ENCODE measurements around the gene MRPS14. TPM values are rescaled to one million over a fixed set of nuclear protein-coding genes. Genes with fewer than 3 reads are reported as not detected.

MRPS14 gene
- total RNA-seq (10 to 100 TPM; 12.4 to 36.5 (median 31.5) TPM), polyA plus RNA-seq (10 to 100 TPM; 53.6 to 67.6 TPM), total RNA-seq (15.2 reads per million, percentile 44 among the genes with 10 or more reads in this experiment)

DNA sequence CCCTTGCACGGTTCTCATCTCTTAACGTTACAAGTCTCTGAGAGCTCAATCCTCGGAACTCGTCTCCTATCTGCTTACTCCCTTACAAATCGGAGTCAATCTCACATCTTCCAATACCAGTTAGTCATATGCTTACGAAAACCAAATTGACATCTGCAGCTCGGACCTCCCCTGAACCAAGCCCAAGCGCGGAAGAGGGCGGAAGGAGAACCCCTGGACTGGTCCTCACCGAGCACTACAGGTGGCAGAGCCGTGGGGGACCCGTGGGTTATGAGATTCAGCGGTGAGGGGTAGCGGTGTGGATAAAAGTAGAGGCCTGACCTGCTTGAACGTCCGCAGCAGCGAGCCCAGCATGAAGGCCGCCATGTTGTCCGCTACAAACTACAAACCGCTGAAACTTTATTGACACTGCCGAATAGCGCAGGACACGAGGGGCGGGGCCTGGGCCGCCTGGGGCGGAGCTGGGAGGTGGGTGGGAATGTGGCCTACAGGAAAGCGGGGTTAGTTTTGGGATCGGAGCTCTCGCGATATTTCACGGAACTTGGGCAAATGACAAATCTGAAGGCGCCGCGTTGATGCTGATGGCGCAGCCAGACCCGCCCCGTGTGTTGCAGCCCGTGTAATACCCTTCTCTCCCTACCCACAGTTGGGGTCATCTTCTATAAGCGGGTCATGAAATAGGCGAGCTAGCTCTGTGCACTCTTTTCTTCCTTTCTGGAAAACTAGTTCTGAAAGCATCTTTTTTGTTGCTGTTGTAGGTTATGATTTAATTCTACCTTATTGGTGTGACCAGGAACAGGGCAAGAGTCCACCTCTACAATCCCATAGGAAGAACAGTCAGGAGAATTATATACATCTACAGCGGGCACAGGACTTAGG lies at the start of gene MRPS14:
MRPS14 (minus strand) TSS at position 383 of the 879 bp plus-strand sequence; CDS start at position 366, 17 bp downstream.
- intact Hi-C loops (cut with micrococcal nuclease) = loop anchor here (1.0 to 10.0 kb wide), 18 partner anchors 24 to 1546 kb away; partner anchors contain the start of genes CACYBP (in 2 of the 2), CENPL (in 2 of the 2), COP1 (in 2 of the 2) and DARS2 (in 2 of the 2)
- Histone ChIP-seq H3K4me3 (ENCODE audit: low read length) (peak within 1 kb of the TSS; percentile 86), H3K36me3 (ENCODE audit: control insufficient read depth in 2 of 3, insufficient read depth in 3 of 3, low read length in 3 of 3) (peaks cover 0 to 6% (median 0%) of the 10 kb centered on the region in 3 experiments), H3K9me3 (ENCODE audit: control insufficient read depth in 2 of 3, low read length in 3 of 3) (no peaks in the 10 kb centered on the region), H3K4me1 (ENCODE audit: control insufficient read depth in 2 of 2, insufficient read depth in 2 of 2, low read length in 2 of 2) (peaks cover 6 to 12% of the 10 kb centered on the region in 2 donors), H3K27ac (ENCODE audit: low read depth, low read length) (peak within 1 kb of the TSS; percentile 92), H3K27me3 (ENCODE audit: control insufficient read depth in 2 of 2, insufficient read depth in 2 of 2, low read length in 2 of 2) (no peaks in the 10 kb centered on the region)
- ChIA-PET CTCF (interaction anchor here (0.9 to 1.9 kb wide), 3 partner anchors 20 to 102 kb away, joined by 3 to 22 read pairs (median 4); partner anchors contain the start of gene CACYBP), POLR2A (interaction anchor here (0.6 to 5.8 kb wide), 29 partner anchors 9 to 1547 kb away, joined by 3 to 185 read pairs (median 4); partner anchors contain the start of genes CACYBP, RABGAP1L and ZBTB37)
- H3K4me3 Mint-ChIP-seq = peak within 1 kb of the TSS; percentile 86 to 97 (median 92)
- ATAC-seq (peak; percentile 97), DNase-seq (peak; percentile 93 to 98 (median 97))
- peaks cover 23 to 47% (median 36%) of the 10 kb centered on the region in 7 donors for H3K4me1 Mint-ChIP-seq
- H3K36me3 Mint-ChIP-seq = peaks cover 0 to 7% (median 0%) of the 10 kb centered on the region in 5 donors
- H3K27me3 Mint-ChIP-seq = no peaks in the 10 kb centered on the region
- peaks cover 0 to 8% (median 0%) of the 10 kb centered on the region in 11 donors for H3K9me3 Mint-ChIP-seq
- H3K27ac Mint-ChIP-seq = peak within 1 kb of the TSS; percentile 84 to 98 (median 90)

GRCh38 chr1:175072099-175072951 lies 49.1 kb upstream of the MRPS14 start:
- no peaks in the 10 kb centered on the region for H3K4me1 ChIP-seq (ENCODE audit: control insufficient read depth in 2 of 2, insufficient read depth in 2 of 2, low read length in 2 of 2)
- peaks cover 6 to 22% (median 12%) of the 10 kb centered on the region in 5 donors for H3K27me3 Mint-ChIP-seq
- peaks cover 0 to 20% (median 11%) of the 10 kb centered on the region in 7 donors for H3K4me1 Mint-ChIP-seq
- no peaks in the 10 kb centered on the region for H3K36me3 ChIP-seq (ENCODE audit: control insufficient read depth in 2 of 3, insufficient read depth in 3 of 3, low read length in 3 of 3)
- no peak overlapping the region for H3K4me3 ChIP-seq (ENCODE audit: low read length)
- no peaks in the 10 kb centered on the region for H3K9me3 ChIP-seq (ENCODE audit: control insufficient read depth in 2 of 3, low read length in 3 of 3)
- no peaks in the 10 kb centered on the region for H3K9me3 Mint-ChIP-seq
- no peaks in the 10 kb centered on the region for H3K27me3 ChIP-seq (ENCODE audit: control insufficient read depth in 2 of 2, insufficient read depth in 2 of 2, low read length in 2 of 2)
- peak overlapping the region in 4 of 9 donors; percentile 1 to 27 (median 23) for H3K27ac Mint-ChIP-seq
- no peak overlapping the region for H3K27ac ChIP-seq (ENCODE audit: low read depth, low read length)
- H3K36me3 Mint-ChIP-seq = no peaks in the 10 kb centered on the region
- H3K4me3 Mint-ChIP-seq = peak overlapping the region; percentile 14 to 77 (median 62)
- ChIA-PET POLR2A (no interaction called here), CTCF (no interaction called here)
- intact Hi-C loops (cut with micrococcal nuclease) = no loop called here
- ATAC-seq (peak; percentile 64), DNase-seq (peak in 4 of 9 donors; percentile 3 to 39 (median 8))

GRCh38 chr1:175071276-175071943 lies 48.2 kb upstream of the MRPS14 start:
- Histone ChIP-seq H3K36me3 (ENCODE audit: control insufficient read depth in 2 of 3, insufficient read depth in 3 of 3, low read length in 3 of 3) (no peaks in the 10 kb centered on the region), H3K9me3 (ENCODE audit: control insufficient read depth in 2 of 3, low read length in 3 of 3) (no peaks in the 10 kb centered on the region), H3K4me1 (ENCODE audit: control insufficient read depth in 2 of 2, insufficient read depth in 2 of 2, low read length in 2 of 2) (no peaks in the 10 kb centered on the region), H3K27me3 (ENCODE audit: control insufficient read depth in 2 of 2, insufficient read depth in 2 of 2, low read length in 2 of 2) (no peaks in the 10 kb centered on the region), H3K27ac (ENCODE audit: low read depth, low read length) (no peak overlapping the region), H3K4me3 (ENCODE audit: low read length) (no peak overlapping the region)
- CTCF ChIA-PET = no interaction called here
- intact Hi-C loops (cut with micrococcal nuclease) = no loop called here
- Mint-ChIP-seq H3K36me3 (no peaks in the 10 kb centered on the region), H3K4me3 (no peak overlapping the region), H3K27me3 (peaks cover 6 to 29% (median 11%) of the 10 kb centered on the region in 5 donors), H3K27ac (no peak overlapping the region), H3K4me1 (peaks cover 0 to 20% (median 11%) of the 10 kb centered on the region in 7 donors), H3K9me3 (no peaks in the 10 kb centered on the region)
- POLR2A ChIA-PET = interaction anchor here (0.6 kb wide), 1 partner anchor 69 kb away, joined by 3 read pairs; no protein-coding TSS in a partner anchor
- ATAC-seq (no peak), DNase-seq (no peak)

DNA sequence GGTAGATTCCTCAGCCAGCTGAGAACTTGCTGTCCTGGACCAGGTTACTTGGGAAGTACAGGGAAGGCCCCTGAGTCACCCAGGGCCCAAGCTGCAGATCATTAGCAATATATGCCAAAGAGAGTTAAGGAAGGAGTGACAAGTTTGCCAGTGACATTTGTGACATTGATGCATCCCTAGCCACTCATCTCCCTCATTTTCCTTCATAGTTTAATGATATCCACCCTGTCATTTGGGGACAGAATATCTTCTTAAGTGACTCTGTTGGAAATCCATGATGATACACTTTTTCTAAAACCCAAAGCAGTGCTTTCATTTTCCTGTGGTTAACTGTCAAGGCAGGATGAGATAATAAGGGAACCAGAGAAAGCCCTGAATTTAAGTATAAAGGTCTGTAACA lies 47.6 kb upstream of the MRPS14 start:
- ATAC-seq (no peak), DNase-seq (no peak)
- H3K27me3 ChIP-seq (ENCODE audit: control insufficient read depth in 2 of 2, insufficient read depth in 2 of 2, low read length in 2 of 2) = no peaks in the 10 kb centered on the region
- Mint-ChIP-seq H3K4me1 (peaks cover 0 to 20% (median 11%) of the 10 kb centered on the region in 7 donors), H3K27ac (no peak overlapping the region), H3K27me3 (peaks cover 9 to 34% (median 12%) of the 10 kb centered on the region in 5 donors), H3K36me3 (no peaks in the 10 kb centered on the region), H3K4me3 (no peak overlapping the region), H3K9me3 (no peaks in the 10 kb centered on the region)
- H3K36me3 ChIP-seq (ENCODE audit: control insufficient read depth in 2 of 3, insufficient read depth in 3 of 3, low read length in 3 of 3) = no peaks in the 10 kb centered on the region
- POLR2A ChIA-PET = interaction anchor here (0.6 kb wide), 1 partner anchor 68 kb away, joined by 3 read pairs; no protein-coding TSS in a partner anchor
- no peaks in the 10 kb centered on the region for H3K4me1 ChIP-seq (ENCODE audit: control insufficient read depth in 2 of 2, insufficient read depth in 2 of 2, low read length in 2 of 2)
- H3K9me3 ChIP-seq (ENCODE audit: control insufficient read depth in 2 of 3, low read length in 3 of 3) = no peaks in the 10 kb centered on the region
- H3K4me3 ChIP-seq (ENCODE audit: low read length) = no peak overlapping the region
- CTCF ChIA-PET = no interaction called here
- intact Hi-C loops (cut with micrococcal nuclease) = no loop called here
- H3K27ac ChIP-seq (ENCODE audit: low read depth, low read length) = no peak overlapping the region

DNA sequence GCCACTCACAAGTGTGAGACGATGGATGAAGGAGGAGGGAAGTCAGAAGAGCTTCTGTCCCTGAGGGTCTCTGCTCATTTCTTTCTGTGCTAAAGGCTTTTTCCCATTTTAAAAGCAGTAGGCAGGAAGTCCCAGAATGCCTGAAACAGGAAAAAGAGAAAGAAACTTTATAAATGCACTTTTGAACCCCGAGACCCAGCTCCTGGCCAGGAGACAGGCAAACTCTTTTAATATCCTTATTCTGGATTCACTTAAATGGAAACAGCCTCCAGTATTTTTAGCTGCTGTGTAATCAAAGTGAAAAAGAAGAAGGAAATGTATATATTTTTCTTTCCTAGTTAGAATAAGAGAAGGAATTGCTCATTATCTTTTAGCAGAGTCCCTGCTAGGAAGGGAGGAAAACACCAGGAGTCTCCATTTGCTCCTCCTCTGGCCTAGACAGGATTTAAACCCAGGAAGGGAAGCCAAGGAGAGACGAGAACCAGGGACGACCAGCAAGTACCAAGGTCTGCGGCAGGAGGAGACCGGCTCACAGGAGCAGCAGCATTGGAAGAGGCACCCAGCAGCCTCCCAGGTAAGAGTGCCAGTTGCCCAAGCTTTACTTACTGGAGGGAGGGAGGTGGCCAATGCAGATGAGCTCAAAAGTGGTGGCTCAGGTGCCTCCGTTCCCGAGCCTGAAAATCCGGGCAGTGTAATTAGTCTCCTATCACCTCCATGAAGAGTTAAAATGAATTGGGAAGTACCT lies 44.3 kb upstream of the MRPS14 start, which contains the start of gene TNN:
TNN (plus strand) TSS at position 472 of the 745 bp plus-strand sequence. CDS start 9,586 bp downstream, outside the sequence.
- H3K4me3 Mint-ChIP-seq = no peak within 1 kb of the TSS
- H3K9me3 Mint-ChIP-seq = no peaks in the 10 kb centered on the region
- H3K27me3 Mint-ChIP-seq = peaks cover 4 to 34% (median 14%) of the 10 kb centered on the region in 5 donors
- H3K27ac ChIP-seq (ENCODE audit: low read depth, low read length) = no peak within 1 kb of the TSS
- H3K4me1 ChIP-seq (ENCODE audit: control insufficient read depth in 2 of 2, insufficient read depth in 2 of 2, low read length in 2 of 2) = no peaks in the 10 kb centered on the region
- no peaks in the 10 kb centered on the region for H3K27me3 ChIP-seq (ENCODE audit: control insufficient read depth in 2 of 2, insufficient read depth in 2 of 2, low read length in 2 of 2)
- H3K9me3 ChIP-seq (ENCODE audit: control insufficient read depth in 2 of 3, low read length in 3 of 3) = no peaks in the 10 kb centered on the region
- no peak for ATAC-seq
- no peaks in the 10 kb centered on the region for H3K36me3 Mint-ChIP-seq
- peaks cover 0 to 15% (median 6%) of the 10 kb centered on the region in 7 donors for H3K4me1 Mint-ChIP-seq
- H3K36me3 ChIP-seq (ENCODE audit: control insufficient read depth in 2 of 3, insufficient read depth in 3 of 3, low read length in 3 of 3) = no peaks in the 10 kb centered on the region
- CTCF ChIA-PET = no interaction called here
- POLR2A ChIA-PET = no interaction called here
- intact Hi-C loops (cut with micrococcal nuclease) = no loop called here
- no peak within 1 kb of the TSS for H3K27ac Mint-ChIP-seq
- H3K4me3 ChIP-seq (ENCODE audit: low read length) = no peak within 1 kb of the TSS
- DNase-seq = no peak
